ENCODE results near the gene PLK1.
A peak's percentile ranks its signal among the peaks of the same experiment; 100 is the strongest.

The PLK1 gene

GRCh38 chr16:23640931-23641765, 37.5 kb upstream of the PLK1 start, which contains the start of the genes DCTN5 and PALB2:
Gene DCTN5, plus strand, starts transcription at chr16:23641466. Its CDS starts 77 bp downstream, at chr16:23641543.
Gene PALB2, minus strand, starts transcription at chr16:23641310. Its CDS starts 153 bp downstream, at chr16:23641157.
- Histone ChIP-seq H3K9me3 (ENCODE audit: insufficient read depth, low read depth, low read length) (no peaks in the 10 kb centered on the region), H4K20me1 (ENCODE audit: insufficient read depth, low read length, poor library complexity, severe bottlenecking) (peaks cover 19% of the 10 kb centered on the region), H3K4me1 (ENCODE audit: insufficient read depth, low read length, poor library complexity, severe bottlenecking) (peaks cover 23% of the 10 kb centered on the region), H3K9ac (ENCODE audit: low read depth, low read length, poor library complexity, severe bottlenecking) (peak within 1 kb of the TSS; percentile 92), H3K79me2 (ENCODE audit: insufficient read depth, low read length) (peaks cover 65% of the 10 kb centered on the region), H2AFZ (ENCODE audit: low read length) (peak within 1 kb of the TSS; percentile 90), H3K9me2 (replicated peaks; ENCODE audit: low read depth, low read length) (no peaks in the 10 kb centered on the region), H3K36me3 (ENCODE audit: insufficient read depth, low read length) (peaks cover 10% of the 10 kb centered on the region; the same call in 1 of the 2 replicates), H3K4me2 (ENCODE audit: low read depth, low read length, poor library complexity, severe bottlenecking) (peak within 1 kb of the TSS; percentile 94), H3K27me3 (ENCODE audit: insufficient read depth, low read length, poor library complexity, severe bottlenecking) (no peaks in the 10 kb centered on the region), H3K4me3 (ENCODE audit: low read length, poor library complexity, severe bottlenecking) (peak within 1 kb of the TSS; percentile 82), H3F3A (ENCODE audit: low read depth) (no peaks in the 10 kb centered on the region)
- TF ChIP-seq, protein P1, sequence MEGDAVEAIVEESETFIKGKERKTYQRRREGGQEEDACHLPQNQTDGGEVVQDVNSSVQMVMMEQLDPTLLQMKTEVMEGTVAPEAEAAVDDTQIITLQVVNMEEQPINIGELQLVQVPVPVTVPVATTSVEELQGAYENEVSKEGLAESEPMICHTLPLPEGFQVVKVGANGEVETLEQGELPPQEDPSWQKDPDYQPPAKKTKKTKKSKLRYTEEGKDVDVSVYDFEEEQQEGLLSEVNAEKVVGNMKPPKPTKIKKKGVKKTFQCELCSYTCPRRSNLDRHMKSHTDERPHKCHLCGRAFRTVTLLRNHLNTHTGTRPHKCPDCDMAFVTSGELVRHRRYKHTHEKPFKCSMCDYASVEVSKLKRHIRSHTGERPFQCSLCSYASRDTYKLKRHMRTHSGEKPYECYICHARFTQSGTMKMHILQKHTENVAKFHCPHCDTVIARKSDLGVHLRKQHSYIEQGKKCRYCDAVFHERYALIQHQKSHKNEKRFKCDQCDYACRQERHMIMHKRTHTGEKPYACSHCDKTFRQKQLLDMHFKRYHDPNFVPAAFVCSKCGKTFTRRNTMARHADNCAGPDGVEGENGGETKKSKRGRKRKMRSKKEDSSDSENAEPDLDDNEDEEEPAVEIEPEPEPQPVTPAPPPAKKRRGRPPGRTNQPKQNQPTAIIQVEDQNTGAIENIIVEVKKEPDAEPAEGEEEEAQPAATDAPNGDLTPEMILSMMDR (conservative IDR thresholded peaks at IDR 0.05; ENCODE audit: low read length), result no peak
- TF ChIP-seq EZH2phosphoT487 (IDR thresholded peaks at IDR 0.05; ENCODE audit: borderline replicate concordance), result no peak

DNA sequence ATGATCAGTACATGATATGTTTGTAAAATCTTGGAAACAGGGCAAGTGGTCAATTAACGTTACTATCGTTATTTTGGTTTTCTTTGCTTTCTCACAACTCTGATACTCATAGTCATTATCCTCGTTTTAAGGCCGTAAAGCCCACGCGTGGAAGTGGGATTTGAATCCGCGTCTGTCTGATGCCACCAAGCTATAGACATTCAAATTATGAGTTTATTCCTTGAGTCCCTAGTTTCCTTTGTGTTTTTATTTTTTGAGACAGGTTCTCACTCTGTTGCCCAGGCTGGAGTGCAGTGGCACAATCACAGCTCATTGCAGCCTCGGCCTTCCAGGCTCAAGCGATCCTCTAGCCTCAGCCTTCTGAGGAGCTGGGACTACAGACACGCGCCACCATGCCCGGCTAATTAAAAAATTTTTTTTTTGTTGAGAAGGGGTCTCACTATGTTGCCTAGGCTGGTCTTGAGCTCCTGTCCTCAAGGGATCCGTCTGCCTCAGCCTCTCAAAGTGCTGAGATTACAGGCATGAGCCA, 36.4 kb upstream of the PLK1 start:
- Histone ChIP-seq H3K36me3 (ENCODE audit: insufficient read depth, low read length) (peaks cover 11% of the 10 kb centered on the region; the same call in 1 of the 2 replicates), H3K9me2 (replicated peaks; ENCODE audit: low read depth, low read length) (no peaks in the 10 kb centered on the region), H3F3A (ENCODE audit: low read depth) (no peaks in the 10 kb centered on the region), H2AFZ (ENCODE audit: low read length) (no peak overlapping the region), H3K79me2 (ENCODE audit: insufficient read depth, low read length) (peaks cover 76% of the 10 kb centered on the region), H3K4me2 (ENCODE audit: low read depth, low read length, poor library complexity, severe bottlenecking) (peak overlapping the region; percentile 93), H3K4me1 (ENCODE audit: insufficient read depth, low read length, poor library complexity, severe bottlenecking) (peaks cover 30% of the 10 kb centered on the region), H3K27me3 (ENCODE audit: insufficient read depth, low read length, poor library complexity, severe bottlenecking) (no peaks in the 10 kb centered on the region), H4K20me1 (ENCODE audit: insufficient read depth, low read length, poor library complexity, severe bottlenecking) (peaks cover 22% of the 10 kb centered on the region), H3K4me3 (ENCODE audit: low read length, poor library complexity, severe bottlenecking) (peak overlapping the region; percentile 82), H3K9ac (ENCODE audit: low read depth, low read length, poor library complexity, severe bottlenecking) (peak overlapping the region; percentile 92), H3K9me3 (ENCODE audit: insufficient read depth, low read depth, low read length) (no peaks in the 10 kb centered on the region)
- no peak for TF ChIP-seq EZH2phosphoT487 (IDR thresholded peaks at IDR 0.05; ENCODE audit: borderline replicate concordance)
- TF ChIP-seq, protein P1 (conservative IDR thresholded peaks at IDR 0.05; ENCODE audit: low read length), result no peak

DNA sequence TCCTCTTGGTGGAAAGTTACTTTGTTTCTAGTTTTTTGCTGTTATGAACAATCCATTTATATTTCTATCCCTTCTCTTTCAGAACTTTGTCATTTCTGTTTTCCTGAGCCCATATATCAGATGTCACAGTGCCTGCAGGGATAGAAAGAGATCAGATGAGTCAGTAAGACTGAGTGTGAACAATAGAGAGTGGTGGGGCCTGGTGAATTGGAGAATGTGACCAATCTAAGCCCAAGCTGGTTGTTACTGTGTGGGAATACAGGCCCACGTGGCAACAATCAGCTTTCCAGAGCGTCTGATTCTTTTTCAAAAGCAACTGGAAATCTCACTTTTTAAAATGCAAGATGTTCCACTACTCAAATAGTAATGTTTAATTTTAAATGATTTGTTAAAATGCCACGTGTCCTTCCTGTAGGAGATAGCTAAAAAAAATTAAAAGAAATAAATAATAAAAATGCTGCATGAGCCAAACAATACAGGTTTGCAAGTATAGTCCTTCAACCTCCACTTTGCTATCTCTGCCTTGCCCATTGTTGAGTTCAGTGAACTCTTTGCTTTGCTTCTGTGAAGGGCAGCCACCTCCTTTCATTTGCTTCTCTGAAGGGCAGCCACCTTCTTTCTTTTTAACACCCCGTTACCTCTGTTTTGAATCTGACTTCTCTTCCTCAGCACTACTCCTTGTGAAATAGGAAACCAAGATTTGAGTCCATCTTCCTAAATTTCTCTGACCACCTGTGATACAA, 27.8 kb upstream of the PLK1 start:
- Histone ChIP-seq H3K4me3 (ENCODE audit: low read length, poor library complexity, severe bottlenecking) (no peak overlapping the region), H3K9ac (ENCODE audit: low read depth, low read length, poor library complexity, severe bottlenecking) (no peak overlapping the region), H3K79me2 (ENCODE audit: insufficient read depth, low read length) (peaks cover 72% of the 10 kb centered on the region), H2AFZ (ENCODE audit: low read length) (no peak overlapping the region), H3K4me2 (ENCODE audit: low read depth, low read length, poor library complexity, severe bottlenecking) (no peak overlapping the region), H3K9me2 (replicated peaks; ENCODE audit: low read depth, low read length) (no peaks in the 10 kb centered on the region), H3K9me3 (ENCODE audit: insufficient read depth, low read depth, low read length) (no peaks in the 10 kb centered on the region), H3K27me3 (ENCODE audit: insufficient read depth, low read length, poor library complexity, severe bottlenecking) (no peaks in the 10 kb centered on the region), H4K20me1 (ENCODE audit: insufficient read depth, low read length, poor library complexity, severe bottlenecking) (peaks cover 13% of the 10 kb centered on the region), H3K36me3 (ENCODE audit: insufficient read depth, low read length) (peaks cover 28% of the 10 kb centered on the region; the same call in 1 of the 2 replicates), H3K4me1 (ENCODE audit: insufficient read depth, low read length, poor library complexity, severe bottlenecking) (peaks cover 18% of the 10 kb centered on the region), H3F3A (ENCODE audit: low read depth) (no peaks in the 10 kb centered on the region)
- TF ChIP-seq EZH2phosphoT487 (IDR thresholded peaks at IDR 0.05; ENCODE audit: borderline replicate concordance), result no peak
- TF ChIP-seq, protein P1 (conservative IDR thresholded peaks at IDR 0.05; ENCODE audit: low read length), result no peak
